Measurements from ENCODE around the gene HADHB. TPM values are rescaled to one million over a fixed set of nuclear protein-coding genes. Genes with fewer than 3 reads are reported as not detected.
"Not testable (repeated sequence)": the region's sequence is repeated elsewhere in the genome, so short reads cannot be mapped to it uniquely, and the experiment has no call there.

Gene HADHB
- total RNA-seq, 1 donor from 2014 or later = 104 TPM

GRCh38 chr2:26298286-26298637 is 53.5 kb downstream of the HADHB start:
- ATAC-seq = no peak

- ATAC-seq = peak; percentile 75
Measured at GRCh38 chr2:26298638-26299393, 54.1 kb downstream of the HADHB start.

GRCh38 chr2:26299471-26300101 is 54.8 kb downstream of the HADHB start:
- peak; percentile 50 for ATAC-seq

- ATAC-seq = peak; percentile 59
Measured at GRCh38 chr2:26300234-26300925, 55.6 kb downstream of the HADHB start.

- peak; percentile 77 for ATAC-seq
Measured at GRCh38 chr2:26302846-26303245, 58.1 kb downstream of the HADHB start.

GRCh38 chr2:26305094-26305493 is 60.4 kb downstream of the HADHB start:
- ATAC-seq = peak; percentile 57

GRCh38 chr2:26305540-26305939 is 60.8 kb downstream of the HADHB start:
- ATAC-seq = no peak

GRCh38 chr2:26309921-26310320 is 65.2 kb downstream of the HADHB start:
- no peak for ATAC-seq

- ATAC-seq = peak; percentile 85
Measured at GRCh38 chr2:26312471-26312870, 67.7 kb downstream of the HADHB start.

GRCh38 chr2:26313446-26313845 is 68.7 kb downstream of the HADHB start:
- ATAC-seq = peak; percentile 10

- ATAC-seq = no peak
Measured at GRCh38 chr2:26314243-26314642, 69.5 kb downstream of the HADHB start.

GRCh38 chr2:26316041-26316440 is 71.3 kb downstream of the HADHB start:
- no peak for ATAC-seq

GRCh38 chr2:26316845-26317244 is 72.1 kb downstream of the HADHB start:
- no peak for ATAC-seq

- no peak for ATAC-seq
Measured at GRCh38 chr2:26317377-26318105, 72.8 kb downstream of the HADHB start.

GRCh38 chr2:26318950-26319349 is 74.2 kb downstream of the HADHB start:
- no peak for ATAC-seq

GRCh38 chr2:26324479-26324878 is 79.7 kb downstream of the HADHB start:
- not testable (repeated sequence) for ATAC-seq

GRCh38 chr2:26324903-26325302 is 80.2 kb downstream of the HADHB start:
- ATAC-seq = no peak

GRCh38 chr2:26325851-26326250 is 81.1 kb downstream of the HADHB start:
- no peak for ATAC-seq

- ATAC-seq = no peak
Measured at GRCh38 chr2:26326514-26326913, 81.8 kb downstream of the HADHB start.

GRCh38 chr2:26327291-26328272 is 82.8 kb downstream of the HADHB start:
- ATAC-seq = no peak

GRCh38 chr2:26329083-26329482 is 84.3 kb downstream of the HADHB start:
- not testable (repeated sequence) for ATAC-seq

GRCh38 chr2:26330114-26330549 is 85.4 kb downstream of the HADHB start:
- ATAC-seq = peak; percentile 92

All from esophagus mucosa (tissue), 1 donor.